KBM-7 (cell line): ENCODE measurements around the gene WDPCP.
"Not testable (repeated sequence)": the region's sequence is repeated elsewhere in the genome, so short reads cannot be mapped to it uniquely, and the experiment has no call there.

Experiments used
- DNase-seq: peaks from one replicate; pipeline ENCODE4 v3.0.0-alpha.2; 2015
- in situ Hi-C: fragments of 300-500 bp; cut with MboI; formaldehyde crosslinking; loops from 2 replicates; pipeline ENCODE4 v1.14.3; 2020; ENCODE audit warnings: low sequenced_read_pairs, low pct_unique_long_range_greater_than_20kb, mixed read lengths

WDPCP gene

GRCh38 chr2:63406641-63407040 is 181.6 kb downstream of the WDPCP start:
- in situ Hi-C loops = no loop called here
- no peak for DNase-seq

DNA sequence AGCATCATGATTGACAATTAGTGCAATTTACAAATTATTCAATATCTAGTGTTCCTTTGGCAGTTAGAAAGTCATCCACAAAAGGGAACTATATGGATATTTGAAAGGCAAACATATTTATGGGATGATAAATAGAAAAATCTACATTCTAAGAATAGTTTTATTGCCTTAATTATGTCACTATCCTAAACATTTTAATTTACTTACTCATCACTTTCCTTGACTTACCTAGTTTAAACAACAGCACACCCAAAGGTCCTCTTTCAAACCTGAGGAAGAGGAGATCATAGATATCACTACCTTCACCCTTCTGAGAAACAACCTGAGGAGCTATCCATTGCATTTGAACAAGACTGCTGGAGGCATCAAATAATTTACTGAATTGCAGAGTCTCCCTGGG is 184.5 kb downstream of the WDPCP start:
- in situ Hi-C loops = no loop called here
- no peak for DNase-seq

GRCh38 chr2:63402889-63403288 is 185.4 kb downstream of the WDPCP start:
- DNase-seq, in situ Hi-C loops: not testable (repeated sequence)

GRCh38 chr2:63399156-63399555 is 189.1 kb downstream of the WDPCP start:
- DNase-seq = no peak
- in situ Hi-C loops = no loop called here

DNA sequence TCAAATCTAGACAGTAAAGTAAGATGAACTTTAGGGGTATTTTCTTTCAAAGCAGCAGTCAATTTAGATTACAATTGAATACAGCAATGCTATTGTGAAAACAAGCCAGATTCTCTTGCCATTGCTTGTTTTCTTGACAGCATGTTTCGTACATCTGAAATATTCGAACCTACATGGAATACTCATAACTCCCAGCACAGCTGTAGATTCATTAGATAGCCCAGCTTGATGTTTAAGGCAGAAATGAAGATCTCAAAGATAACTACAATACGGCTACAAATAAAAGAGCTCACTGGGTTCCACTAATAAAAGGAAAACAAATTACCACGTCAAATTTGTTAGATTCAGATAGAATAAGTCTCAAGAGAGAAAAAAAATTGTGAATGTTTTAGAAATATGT is 208.8 kb downstream of the WDPCP start:
- DNase-seq = no peak
- in situ Hi-C loops = no loop called here

GRCh38 chr2:63378589-63378988 is 209.7 kb downstream of the WDPCP start:
- in situ Hi-C loops = no loop called here
- peak; percentile 57 for DNase-seq

- in situ Hi-C loops = no loop called here
Measured at GRCh38 chr2:63374341-63374740, 213.9 kb downstream of the WDPCP start.

DNA sequence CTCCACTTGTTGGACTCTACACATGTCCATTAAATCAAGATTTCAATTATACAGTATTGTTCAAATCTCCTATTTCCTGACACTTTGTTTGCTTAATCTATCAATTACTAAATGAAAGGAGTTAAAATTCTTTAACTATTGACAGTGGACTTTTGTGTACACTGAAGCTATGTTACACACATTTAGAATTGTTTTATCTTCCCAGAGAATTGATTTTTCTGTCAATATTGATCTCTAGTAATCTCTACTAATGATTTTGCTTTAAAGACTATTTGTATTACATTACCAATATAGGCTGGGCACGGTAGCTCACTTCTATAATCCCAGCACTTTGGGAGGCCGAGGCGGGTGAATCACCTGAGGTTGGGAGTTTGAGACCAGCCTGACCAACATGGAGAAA is 215.7 kb downstream of the WDPCP start:
- no peak for DNase-seq
- in situ Hi-C loops = no loop called here

More at GRCh38 chr2:63374341-63374740, 213.9 kb downstream of the WDPCP start:
- DNase-seq = no peak

DNA sequence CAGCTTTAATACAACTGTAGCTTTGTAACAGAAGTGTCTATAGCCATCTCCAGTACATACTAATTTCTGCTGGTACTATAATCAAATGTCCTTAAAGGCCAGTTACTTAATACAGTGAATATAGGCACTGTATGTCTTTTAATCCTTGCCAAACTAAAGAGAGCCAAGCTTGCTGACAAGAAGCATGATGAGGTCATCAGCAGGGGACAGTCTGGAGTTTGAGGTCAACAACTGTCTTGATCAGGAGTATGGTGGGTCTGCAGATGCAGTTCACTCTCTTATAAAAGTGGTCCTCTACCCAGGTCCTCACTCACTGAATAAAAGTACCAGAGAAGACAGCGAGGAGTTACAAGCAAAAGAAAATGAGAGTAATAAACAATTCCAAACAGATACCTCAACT is 219.1 kb downstream of the WDPCP start:
- in situ Hi-C loops = no loop called here
- DNase-seq = no peak

GRCh38 chr2:63364866-63365265 is 223.4 kb downstream of the WDPCP start:
- DNase-seq = no peak

GRCh38 chr2:63357722-63358121 is 230.6 kb downstream of the WDPCP start:
- DNase-seq, in situ Hi-C loops: not testable (repeated sequence)

More at GRCh38 chr2:63364866-63365265, 223.4 kb downstream of the WDPCP start:
- in situ Hi-C loops = no loop called here

DNA sequence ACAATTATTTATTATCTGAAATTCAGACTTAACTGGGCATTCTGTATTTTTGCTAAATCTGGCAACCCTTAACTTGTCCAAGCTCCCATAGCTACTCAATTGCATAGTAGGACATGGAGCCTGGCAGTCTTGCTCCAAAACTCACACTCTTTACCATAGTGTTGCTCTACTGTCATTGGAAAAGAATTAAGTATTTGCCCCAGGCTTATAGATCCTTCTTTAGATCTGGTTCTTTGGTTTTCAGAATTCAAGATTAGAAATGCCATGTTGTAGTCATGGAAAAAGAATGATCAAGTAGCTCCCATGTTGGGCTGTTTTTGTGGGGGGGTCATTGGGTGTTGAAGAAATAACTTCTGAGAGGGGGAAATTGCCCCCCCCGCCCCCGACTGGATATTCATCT is 240.9 kb downstream of the WDPCP start:
- in situ Hi-C loops = no loop called here
- DNase-seq = no peak

GRCh38 chr2:63346411-63346810 is 241.9 kb downstream of the WDPCP start:
- in situ Hi-C loops = no loop called here
- no peak for DNase-seq

DNA sequence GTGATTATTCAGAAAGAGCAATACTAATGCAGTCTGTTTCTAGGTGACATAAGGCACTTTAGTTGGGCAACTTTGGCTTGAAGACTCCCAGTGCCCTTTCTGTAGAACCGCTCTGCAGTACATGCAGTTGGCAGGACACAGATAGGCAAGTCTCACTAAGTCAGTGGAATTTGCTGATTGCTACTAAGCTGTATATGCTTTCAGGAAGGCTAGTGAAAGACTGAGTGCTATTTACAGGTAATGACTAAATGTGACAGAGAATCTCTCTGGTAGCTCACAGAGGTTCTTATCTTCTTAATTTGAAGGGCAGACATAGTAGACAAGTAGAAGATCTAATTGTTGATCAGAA is 243.0 kb downstream of the WDPCP start:
- in situ Hi-C loops = no loop called here
- DNase-seq = no peak

GRCh38 chr2:63344575-63345284 is 243.5 kb downstream of the WDPCP start:
- in situ Hi-C loops = no loop called here
- no peak for DNase-seq

DNA sequence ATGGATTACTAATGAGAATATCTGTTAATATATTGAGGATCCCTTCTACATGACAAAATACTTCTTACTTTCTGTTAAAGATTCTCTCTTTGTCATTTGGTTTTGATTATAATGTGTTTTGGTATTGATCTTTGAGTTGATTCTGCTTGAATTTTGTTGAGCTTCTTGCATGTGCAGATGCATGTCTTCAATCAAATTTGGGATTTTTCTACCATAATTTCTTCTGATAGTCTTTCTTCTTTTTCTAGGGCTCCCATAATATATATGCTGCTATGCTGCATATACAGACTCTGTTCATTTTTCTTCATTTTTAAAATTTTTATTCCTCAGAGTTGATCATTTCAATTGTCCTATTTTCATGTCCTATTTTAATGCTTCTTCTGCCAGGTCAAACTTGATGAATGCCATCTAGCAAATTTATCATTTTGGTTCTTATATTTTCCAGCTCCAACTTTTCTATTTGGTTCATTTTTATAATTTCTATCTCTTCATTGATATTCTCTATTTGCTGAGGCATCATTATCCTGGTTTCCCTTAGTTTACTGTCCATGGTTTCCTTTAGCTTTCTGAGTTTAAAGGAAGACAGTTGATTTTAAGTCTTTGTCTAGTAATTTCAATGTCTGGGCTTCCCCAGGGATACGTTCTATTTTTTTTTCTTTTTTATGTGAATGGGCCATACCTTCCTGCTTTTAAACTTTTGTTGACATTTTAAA is 244.7 kb downstream of the WDPCP start:
- no peak for DNase-seq
- in situ Hi-C loops = no loop called here

DNA sequence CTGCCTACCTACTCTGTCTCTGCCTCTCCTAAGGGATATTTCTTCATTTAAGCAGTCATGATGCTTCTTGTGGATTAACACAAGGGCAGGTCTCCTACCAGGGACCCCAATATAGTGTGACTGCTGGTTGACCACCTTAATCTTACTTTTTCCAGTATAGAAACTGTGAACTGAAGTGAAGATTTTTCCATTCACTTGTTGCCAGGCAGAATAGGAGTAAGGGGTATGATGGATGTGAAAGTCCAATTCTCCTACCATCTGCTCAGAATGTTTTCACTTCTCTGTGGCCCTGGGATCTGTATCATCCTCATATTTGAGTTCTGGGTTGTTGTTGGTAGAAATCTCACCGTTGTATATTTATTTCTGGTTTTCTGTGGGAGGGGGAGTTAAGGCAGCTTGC is 247.8 kb downstream of the WDPCP start:
- in situ Hi-C loops = no loop called here
- no peak for DNase-seq

DNA sequence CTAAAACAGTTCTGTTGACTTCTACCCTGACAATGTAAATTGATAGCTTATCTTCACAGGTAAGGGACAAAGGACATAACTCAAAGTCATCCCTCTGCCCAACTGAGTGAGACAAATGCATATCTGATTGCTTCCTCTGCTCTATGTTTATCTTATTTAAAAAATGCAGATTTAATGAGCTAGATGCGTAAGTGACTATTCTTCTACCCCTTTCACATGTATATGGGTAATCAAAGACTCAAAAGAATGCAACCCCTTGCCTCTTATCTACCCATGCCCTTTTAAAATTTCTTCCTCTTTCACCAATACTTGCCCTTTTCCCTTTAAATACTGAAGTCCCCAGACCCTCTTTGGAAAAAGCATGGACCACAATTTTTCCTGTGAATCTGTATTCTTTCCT is 253.4 kb downstream of the WDPCP start:
- DNase-seq = no peak
- in situ Hi-C loops = no loop called here

GRCh38 chr2:63326473-63326872 is 261.8 kb downstream of the WDPCP start:
- DNase-seq = no peak
- in situ Hi-C loops = no loop called here

- in situ Hi-C loops = not testable (repeated sequence)
Measured at GRCh38 chr2:63323662-63324061, 264.6 kb downstream of the WDPCP start.

GRCh38 chr2:63321973-63322372 is 266.3 kb downstream of the WDPCP start:
- DNase-seq, in situ Hi-C loops: not testable (repeated sequence)

More at GRCh38 chr2:63323662-63324061, 264.6 kb downstream of the WDPCP start:
- DNase-seq = not testable (repeated sequence)
